SK-N-SH (cell line): Measurements from ENCODE around the gene ADAR.

Experiments used
- CTCF ChIP-seq: fragments of 200-600 bp; sonication (generic); IDR thresholded peaks from 2 replicates; pipeline ENCODE4 v1.6.1; 2017; ENCODE audit warnings: antibody characterized with exemption, mild to moderate bottlenecking, moderate library complexity
- POLR2AphosphoS5 ChIP-seq: IDR thresholded peaks from 2 replicates; pipeline ENCODE4 v1.6.1; 2012; ENCODE audit warnings: low read depth, low read length

GRCh38 chr1:154628121-154628405 lies 20.1 kb upstream of the ADAR start:
- TF ChIP-seq CTCF (no peak), POLR2AphosphoS5 (no peak)
